GM12878 (cell line): Measurements from ENCODE around the gene AAR2. TPM values are rescaled to one million over a fixed set of nuclear protein-coding genes. Genes with fewer than 3 reads are reported as not detected.

Experiments
- ATAC-seq: fragments of 200-7000 bp; cut with Tn5 transposase; 3 replicates; pipeline ENCODE4 v1.9.1; 2020; ENCODE audit warnings: mild to moderate bottlenecking, moderate library complexity
- BruUV-seq: library from RNA; stranded (reverse); fragments of 400-500 nt; replicated peaks from 2 replicates; lab custom pipeline; 2021; lab: Mats Ljungman, UMichigan
- CTCF ChIA-PET: fragments of 300-600 bp; sonication (Branson Sonifier 250); formaldehyde crosslinking; extraction: SDS; loops from one replicate; lab custom pipeline; 2021; ENCODE audit warnings: inconsistent platforms; lab: Yijun Ruan, JAX
- POLR2A ChIA-PET: fragments of 350-600 bp; formaldehyde crosslinking; extraction: SDS; loops from one replicate; lab custom pipeline; 2021; ENCODE audit warnings: inconsistent platforms; lab: Charles Lee
- RAD21 ChIA-PET: fragments of 300-600 bp; sonication (Branson Sonifier 250); formaldehyde crosslinking; loops from one replicate; lab custom pipeline; 2023; ENCODE audit warnings: antibody characterized with exemption; ENCODE audit not compliant: unreplicated experiment; lab: Charles Lee
- SMC1A ChIA-PET: fragments of 300-600 bp; sonication (Branson Sonifier 250); formaldehyde crosslinking; loops from one replicate; lab custom pipeline; 2023; ENCODE audit not compliant: unreplicated experiment, uncharacterized antibody; lab: Charles Lee
- DNase-seq: peaks from one replicate; pipeline ENCODE4 v3.0.0-alpha.2; 2011; ENCODE audit warnings: low read depth, low spot score
- FAIRE-seq: peaks from 3 replicates; lab custom pipeline; 2011; peaks lifted over from hg19 to GRCh38; lab: Jason Lieb, UNC
- H2AFZ ChIP-seq: 2 replicates; pipeline ENCODE4 v1.6.0; 2011; ENCODE audit warnings: low read depth, low read length, control low read depth; ENCODE audit not compliant: control insufficient read depth
- H3K27ac ChIP-seq: 2 replicates; pipeline ENCODE4 v1.5.1; 2011; ENCODE audit warnings: control low read depth; ENCODE audit not compliant: control insufficient read depth, insufficient read depth
- H3K27me3 ChIP-seq, 2 experiments: replicated peaks in 1 of 2; 2 replicates each; pipeline versions ENCODE4 v1.6.0 to v1.6.1; 2011; ENCODE audit warnings: low read length in 1 of 2; ENCODE audit not compliant: control insufficient read depth in 2 of 2, insufficient read depth in 2 of 2
- H3K36me3 ChIP-seq, 2 experiments: 2 replicates each; pipeline ENCODE4 v1.5.1; 2011; ENCODE audit warnings: low read length in 1 of 2; ENCODE audit not compliant: control insufficient read depth in 2 of 2, insufficient read depth in 2 of 2
- H3K4me1 ChIP-seq: 2 replicates; pipeline ENCODE4 v1.6.1; 2011; ENCODE audit warnings: mild to moderate bottlenecking, low read length, moderate library complexity, mixed read lengths; ENCODE audit not compliant: control insufficient read depth, insufficient read depth
- H3K4me2 ChIP-seq: 2 replicates; pipeline ENCODE4 v1.6.0; 2011; ENCODE audit warnings: control low read depth; ENCODE audit not compliant: control insufficient read depth, insufficient read depth
- H3K4me3 ChIP-seq: fragments of 200-600 bp; sonication (generic); 2 replicates; pipeline ENCODE4 v1.5.1; 2016
- H3K79me2 ChIP-seq: 2 replicates; pipeline ENCODE4 v1.6.0; 2011; ENCODE audit warnings: low read length; ENCODE audit not compliant: control insufficient read depth, insufficient read depth
- H3K9ac ChIP-seq: 2 replicates; pipeline ENCODE4 v1.8.0; 2011; ENCODE audit warnings: low read length, control low read depth, mixed read lengths; ENCODE audit not compliant: control insufficient read depth, insufficient read depth
- H3K9me3 ChIP-seq: replicated peaks from 3 replicates; pipeline ENCODE4 v1.5.1; 2011; ENCODE audit warnings: mild to moderate bottlenecking, low read length; ENCODE audit not compliant: control insufficient read depth, insufficient read depth
- H4K20me1 ChIP-seq: 2 replicates; pipeline ENCODE4 v1.6.0; 2011; ENCODE audit not compliant: control insufficient read depth, insufficient read depth
- BRCA1 ChIP-seq: IDR thresholded peaks from 2 replicates; pipeline ENCODE4 v1.6.1; 2011; ENCODE audit warnings: low read depth, low read length, improper control_type of control experiment
- E4F1 ChIP-seq: fragments of 450-650 bp; IDR thresholded peaks from 2 replicates; pipeline ENCODE4 v1.6.1; 2018; ENCODE audit warnings: borderline replicate concordance, mild to moderate bottlenecking; ENCODE audit not compliant: partially characterized antibody
- EP300 ChIP-seq, 2 experiments: fragments of 150-350 bp in 1 of 2; IDR thresholded peaks; 2 replicates each; pipeline ENCODE4 v1.6.1; 2011 to 2012; ENCODE audit warnings: low read depth in 2 of 2, low read length in 2 of 2, borderline replicate concordance in 1 of 2, improper control_type of control experiment in 1 of 2, inconsistent platforms in 1 of 2; ENCODE audit not compliant: control insufficient read depth in 1 of 2
- GATAD2B ChIP-seq: fragments of 450-650 bp; conservative IDR thresholded peaks from 2 replicates; pipeline ENCODE4 v1.6.1; 2017; ENCODE audit warnings: low read depth, mild to moderate bottlenecking, moderate library complexity
- HDAC2 ChIP-seq: fragments of 200-600 bp; sonication (generic); IDR thresholded peaks from 2 replicates; pipeline ENCODE4 v1.6.1; 2017
- JUNB ChIP-seq: IDR thresholded peaks from 2 replicates; pipeline ENCODE4 v1.6.1; 2016; ENCODE audit warnings: antibody characterized with exemption, mild to moderate bottlenecking
- KLF5 ChIP-seq: fragments of 450-650 bp; IDR thresholded peaks from 2 replicates; pipeline ENCODE4 v1.6.1; 2014; ENCODE audit warnings: mild to moderate bottlenecking; ENCODE audit not compliant: partially characterized antibody
- MXI1 ChIP-seq: fragments of 150-350 bp; IDR thresholded peaks from 2 replicates; pipeline ENCODE4 v1.6.1; 2011; ENCODE audit warnings: low read depth, mild to moderate bottlenecking, inconsistent platforms, low read length, improper control_type of control experiment
- MYB ChIP-seq: fragments of 150-350 bp; IDR thresholded peaks from 2 replicates; pipeline ENCODE4 v1.6.1; 2014; ENCODE audit warnings: mild to moderate bottlenecking, low read depth, low read length, borderline replicate concordance
- PAX5 ChIP-seq: IDR thresholded peaks from 2 replicates; pipeline ENCODE4 v1.6.1; 2011; ENCODE audit warnings: low read depth, low read length, borderline replicate concordance
- PKNOX1 ChIP-seq: fragments of 450-650 bp; IDR thresholded peaks from 2 replicates; pipeline ENCODE4 v1.6.1; 2016; ENCODE audit warnings: mild to moderate bottlenecking
- SIX5 ChIP-seq: IDR thresholded peaks from 2 replicates; pipeline ENCODE4 v1.6.1; 2011; ENCODE audit warnings: mild to moderate bottlenecking, low read depth, low read length, moderate library complexity; ENCODE audit not compliant: severe bottlenecking
- ZNF24 ChIP-seq: fragments of 450-650 bp; IDR thresholded peaks from 2 replicates; pipeline ENCODE4 v1.6.1; 2017; ENCODE audit warnings: antibody characterized with exemption, mild to moderate bottlenecking
- ZNF274 ChIP-seq: IDR thresholded peaks from one replicate; pipeline ENCODE4 v1.8.0; 2011; ENCODE audit not compliant: insufficient read length, insufficient read depth
- ZSCAN29 ChIP-seq: fragments of 450-650 bp; IDR thresholded peaks from 2 replicates; pipeline ENCODE4 v1.6.1; 2017; ENCODE audit warnings: mild to moderate bottlenecking, moderate library complexity
- WGBS: methylation state at CpG from one replicate; pipeline ENCODE4 v1.1.6; 2016; ENCODE audit warnings: low lambda C conversion rate; ENCODE audit not compliant: insufficient replicate concordance, insufficient coverage; ENCODE audit errors: missing lambda C conversion rate; 5-methylcytosine and 5-hydroxymethylcytosine counted together
- in situ Hi-C: fragments of 300-500 bp; cut with MboI; formaldehyde crosslinking; loops from 9 replicates; pipeline ENCODE4 v1.14.3; 2018; ENCODE audit warnings: mixed read lengths
- intact Hi-C: fragments of 100-400 bp; cut with micrococcal nuclease; formaldehyde crosslinking; loops from one replicate; pipeline ENCODE4 v1.14.2; 2022; ENCODE audit not compliant: unreplicated experiment
- polyA plus RNA-seq, 11 experiments: library from polyadenylated mRNA; depleted of rRNA in 4 of 11; unstranded in 6 of 11; stranded (reverse) in 5 of 11; fragments of >200 nt; fragmentation: Nextera tagmentation in 4 of 11; fragmentation: Illumina TruSeq in 1 of 11; extraction: Ambion mirVana in 4 of 11; extraction: Trizol in 1 of 11; gene quantifications; 1 replicate in 1 of 11; 2 replicates in 10 of 11; pipeline versions ENCODE4 v1.2.1 to v1.2.3, GENCODE V29; 2011 to 2016; ENCODE audit warnings: inconsistent platforms in 2 of 11, missing spikeins in 2 of 11, low read depth in 1 of 11
- total RNA-seq, 4 experiments: library from RNA; depleted of rRNA in 3 of 4; stranded (reverse); fragments of >200 nt in 3 of 4; fragmentation: Illumina TruSeq in 1 of 4; extraction: Trizol in 1 of 4; gene quantifications; 2 replicates each; pipeline versions ENCODE4 v1.2.1 to v1.2.3, GENCODE V29; 2013 to 2021
- TF ChIP-seq, protein P1 (sequence below): fragments of 450-650 bp; IDR thresholded peaks from 2 replicates; pipeline ENCODE4 v1.6.1; 2017; ENCODE audit warnings: mild to moderate bottlenecking, low read depth, inconsistent platforms; ENCODE audit not compliant: poor library complexity, severe bottlenecking

Gene AAR2
- total and polyA plus RNA-seq, 10 of the 15 experiments (the other 5 are each of a cell fraction or from before 2014, with no cell fraction given): 6.5 to 41.7 (median 30.3) TPM

DNA sequence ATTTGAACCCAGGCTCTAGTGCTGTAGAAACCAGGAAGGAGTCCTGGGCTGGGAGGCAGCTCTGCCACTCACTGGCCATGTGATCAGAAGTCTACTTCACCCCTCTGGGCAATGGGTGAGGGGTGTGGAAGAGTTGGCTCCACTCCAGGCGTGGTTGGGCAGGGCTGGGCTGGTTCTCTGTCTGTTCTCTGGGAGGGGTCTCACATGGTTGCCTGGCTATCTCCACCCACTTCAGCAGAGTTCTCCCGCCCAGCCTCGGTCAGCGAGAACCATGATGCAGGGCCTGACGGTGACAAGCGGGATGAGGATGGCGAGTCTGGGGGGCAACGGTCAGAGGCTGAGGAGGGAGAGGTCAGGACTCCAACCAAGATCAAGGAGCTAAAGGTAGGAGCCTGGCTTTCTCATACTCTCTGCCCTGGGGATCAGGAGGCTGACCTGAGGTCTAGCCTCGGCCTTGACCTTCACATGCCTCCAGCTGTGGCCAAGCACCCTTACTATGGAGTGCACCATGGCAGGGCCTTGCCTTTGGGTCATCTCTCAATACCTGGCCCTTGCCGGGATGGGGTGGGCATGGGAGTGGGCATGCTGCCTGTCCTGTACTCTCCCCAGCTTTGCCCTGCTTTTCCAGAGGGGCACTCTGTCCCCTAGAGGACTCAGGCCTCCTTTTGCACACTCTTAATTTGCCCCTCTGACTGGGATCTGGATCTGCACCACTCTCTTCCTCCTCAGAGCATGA is 42.1 kb upstream of the AAR2 start:
- Histone ChIP-seq H3K27me3 (peaks cover 2 to 7% of the 10 kb centered on the region in 2 experiments; a peak in 3 of 4 replicates), H3K9ac (no peak overlapping the region), H3K27ac (no peak overlapping the region), H4K20me1 (no peaks in the 10 kb centered on the region), H3K9me3 (no peaks in the 10 kb centered on the region), H3K79me2 (no peaks in the 10 kb centered on the region), H3K4me2 (no peak overlapping the region), H3K36me3 (no peaks in the 10 kb centered on the region), H2AFZ (no peak overlapping the region), H3K4me1 (no peaks in the 10 kb centered on the region), H3K4me3 (no peak overlapping the region)
- no peak for DNase-seq
- ChIA-PET SMC1A (interaction anchor here (1.8 to 2.8 kb wide), 2 partner anchors 8 to 201 kb away, joined by 8 to 10 read pairs; no protein-coding TSS in a partner anchor), POLR2A (no interaction called here), RAD21 (no interaction called here), CTCF (interaction anchor here (1.0 to 6.9 kb wide), 5 partner anchors 9 to 240 kb away, joined by 3 to 114 read pairs (median 6); partner anchors contain the start of gene SCAND1)
- TF ChIP-seq PKNOX1 (no peak), MXI1 (no peak), MYB (no peak), GATAD2B (no peak), BRCA1 (no peak), SIX5 (no peak), PAX5 (no peak), ZNF24 (no peak), ZSCAN29 (no peak), E4F1 (no peak), ZNF274 (no peak), HDAC2 (no peak), KLF5 (no peak), EP300 (IDR thresholded peaks at IDR 0.05; ENCODE audit: borderline replicate concordance in 1 of 2, control insufficient read depth in 1 of 2, low read depth in 2 of 2, low read length in 2 of 2) (no peak), JUNB (no peak)
- TF ChIP-seq, protein P1, sequence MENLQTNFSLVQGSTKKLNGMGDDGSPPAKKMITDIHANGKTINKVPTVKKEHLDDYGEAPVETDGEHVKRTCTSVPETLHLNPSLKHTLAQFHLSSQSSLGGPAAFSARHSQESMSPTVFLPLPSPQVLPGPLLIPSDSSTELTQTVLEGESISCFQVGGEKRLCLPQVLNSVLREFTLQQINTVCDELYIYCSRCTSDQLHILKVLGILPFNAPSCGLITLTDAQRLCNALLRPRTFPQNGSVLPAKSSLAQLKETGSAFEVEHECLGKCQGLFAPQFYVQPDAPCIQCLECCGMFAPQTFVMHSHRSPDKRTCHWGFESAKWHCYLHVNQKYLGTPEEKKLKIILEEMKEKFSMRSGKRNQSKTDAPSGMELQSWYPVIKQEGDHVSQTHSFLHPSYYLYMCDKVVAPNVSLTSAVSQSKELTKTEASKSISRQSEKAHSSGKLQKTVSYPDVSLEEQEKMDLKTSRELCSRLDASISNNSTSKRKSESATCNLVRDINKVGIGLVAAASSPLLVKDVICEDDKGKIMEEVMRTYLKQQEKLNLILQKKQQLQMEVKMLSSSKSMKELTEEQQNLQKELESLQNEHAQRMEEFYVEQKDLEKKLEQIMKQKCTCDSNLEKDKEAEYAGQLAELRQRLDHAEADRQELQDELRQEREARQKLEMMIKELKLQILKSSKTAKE: no peak
- no peak for FAIRE-seq
- in situ Hi-C loops (no loop called here), intact Hi-C loops (no loop called here)
- WGBS: 37% methylated on average over 10 of the region's 10 CpGs
- no TSS peak for BruUV-seq
- no peak for ATAC-seq
